GM19238 (cell line): Measurements from ENCODE around the gene C20orf144.
"Not testable (repeated sequence)": the region's sequence is repeated elsewhere in the genome, so short reads cannot be mapped to it uniquely, and the experiment has no call there.

Experiments
- DNase-seq: peaks from one replicate; pipeline ENCODE4 v3.0.0; 2011; ENCODE audit warnings: low spot score; ENCODE audit not compliant: insufficient read length

Gene C20orf144

DNA sequence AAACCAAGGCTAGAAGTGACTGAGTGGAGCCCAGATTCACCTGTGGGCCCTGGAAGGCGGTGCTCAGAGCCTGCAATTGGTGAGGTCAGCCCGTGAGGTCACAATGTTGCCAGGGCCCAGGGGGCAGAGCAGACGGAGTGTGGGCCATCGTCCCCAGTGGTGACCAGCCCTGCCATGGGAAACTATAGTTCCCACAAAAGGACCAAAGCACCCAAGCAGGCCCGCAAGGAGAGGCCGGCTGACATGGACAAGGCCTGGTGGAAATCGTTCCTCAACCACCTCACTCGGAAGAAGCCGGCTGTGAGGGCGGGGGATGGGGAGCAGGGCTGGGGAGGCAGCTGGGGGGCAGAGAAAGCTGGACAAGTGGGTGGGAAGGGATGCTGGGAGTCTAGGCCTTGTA is at the start of gene C20orf144:
Gene C20orf144 (plus strand): TSS at position 156 of the 400 bp plus-strand sequence. CDS start 19 bp downstream, at position 175.
- DNase-seq = no peak

DNA sequence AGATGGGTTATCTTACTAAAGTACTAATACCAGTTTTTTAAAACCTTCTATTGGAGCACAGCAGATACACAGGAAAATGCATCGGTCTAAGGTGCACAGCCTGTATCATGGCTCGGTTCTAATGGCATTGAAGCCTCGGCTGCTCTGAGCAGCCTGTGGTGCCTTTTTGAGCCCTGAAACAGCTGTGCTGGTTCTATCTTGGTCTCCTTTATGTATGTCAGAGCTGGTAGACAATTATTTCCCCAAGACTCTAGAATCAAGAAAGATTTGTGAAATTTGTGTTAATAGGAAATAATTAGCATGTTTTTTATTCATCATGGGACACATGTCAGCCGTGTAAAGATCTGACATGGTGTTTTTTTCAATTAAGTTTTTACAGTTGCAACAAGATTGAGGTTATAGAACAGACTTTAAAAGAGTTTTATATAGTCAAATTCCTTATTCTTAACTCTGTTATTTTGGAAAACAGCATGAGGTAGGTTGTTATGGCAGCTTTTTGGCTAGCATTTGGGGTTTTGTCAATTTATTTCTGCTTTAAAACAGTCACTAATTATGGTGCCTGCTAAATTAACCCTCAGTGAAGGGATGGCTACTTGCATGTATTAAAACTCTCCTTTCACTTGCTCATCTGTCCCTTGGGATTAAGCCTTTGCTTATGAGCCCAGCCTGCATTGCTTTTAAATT is 40.3 kb upstream of the C20orf144 start:
- no peak for DNase-seq

- no peak for DNase-seq
Measured at GRCh38 chr20:33622705-33623365, 39.3 kb upstream of the C20orf144 start.

DNA sequence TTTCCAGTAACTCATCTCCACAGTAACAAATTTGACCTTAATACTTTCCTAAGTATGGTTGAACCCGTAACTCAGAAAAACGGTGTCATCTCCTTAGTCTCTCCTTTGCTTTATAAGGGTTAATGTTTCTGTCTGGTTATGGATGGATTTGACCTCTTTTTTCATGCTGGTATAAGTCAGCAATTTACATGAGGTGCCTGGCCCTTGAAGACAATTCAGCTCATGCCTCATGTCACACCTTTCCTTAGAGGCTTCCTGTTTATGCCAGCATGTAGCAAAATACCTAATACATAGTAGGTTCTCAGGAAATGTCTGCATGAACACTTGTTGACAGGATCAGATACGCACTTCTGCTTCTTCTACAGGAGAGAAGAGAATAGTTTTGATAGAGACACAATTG is 37.7 kb upstream of the C20orf144 start:
- DNase-seq = no peak

GRCh38 chr20:33626190-33626589 is 35.9 kb upstream of the C20orf144 start:
- DNase-seq = no peak

DNA sequence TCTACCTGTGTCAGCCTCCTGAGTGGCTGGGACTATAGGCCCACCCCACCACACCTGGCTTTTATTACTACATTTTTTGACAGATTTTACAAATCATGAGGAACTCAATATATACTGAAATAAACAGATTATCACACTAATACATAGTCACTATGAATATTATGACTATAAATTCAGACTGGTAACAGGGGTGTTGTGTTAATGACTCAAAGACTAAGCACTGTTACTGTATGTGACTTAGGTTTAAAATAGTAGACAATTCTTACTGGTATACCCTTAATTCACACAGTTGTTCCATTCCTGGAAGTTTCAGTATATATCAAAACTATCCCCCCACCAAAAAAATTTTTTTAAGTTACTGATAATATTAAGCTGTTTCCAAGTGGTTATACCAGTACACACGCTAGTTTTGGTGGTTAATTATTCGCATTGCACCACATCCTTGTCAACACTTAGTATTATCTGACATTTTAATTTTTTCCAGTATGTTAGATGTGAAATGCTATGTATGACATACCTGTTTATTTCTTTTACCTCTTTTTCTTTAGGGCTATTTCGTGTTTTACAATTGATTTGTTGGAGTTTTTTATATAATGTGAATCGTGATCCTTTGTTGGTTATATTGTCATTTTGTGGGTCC is 34.4 kb upstream of the C20orf144 start:
- no peak for DNase-seq

- DNase-seq = no peak
Measured at GRCh38 chr20:33629533-33629932, 32.6 kb upstream of the C20orf144 start.

- DNase-seq = no peak
Measured at GRCh38 chr20:33629979-33630378, 32.1 kb upstream of the C20orf144 start.

DNA sequence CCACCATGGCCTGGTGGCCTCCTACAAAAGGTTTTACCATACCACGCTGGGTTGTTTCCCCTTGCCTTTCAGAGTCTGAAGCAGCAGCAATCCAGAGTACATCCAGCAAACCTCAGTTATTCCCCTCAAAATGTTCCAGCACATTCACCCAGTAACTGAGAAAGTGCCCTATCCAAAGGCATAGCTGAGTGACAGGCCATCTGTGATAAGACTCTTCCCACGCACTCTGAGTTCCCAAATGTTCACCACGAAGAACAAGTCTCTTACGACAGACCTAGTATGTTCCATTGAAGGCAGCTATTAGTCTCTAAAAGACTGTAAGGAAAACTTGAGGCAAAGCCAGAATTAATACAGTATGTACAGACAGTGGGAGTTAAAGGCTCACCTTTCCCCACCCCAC is 31.6 kb upstream of the C20orf144 start:
- DNase-seq = no peak

GRCh38 chr20:33631910-33632309 is 30.2 kb upstream of the C20orf144 start:
- DNase-seq = not testable (repeated sequence)

DNA sequence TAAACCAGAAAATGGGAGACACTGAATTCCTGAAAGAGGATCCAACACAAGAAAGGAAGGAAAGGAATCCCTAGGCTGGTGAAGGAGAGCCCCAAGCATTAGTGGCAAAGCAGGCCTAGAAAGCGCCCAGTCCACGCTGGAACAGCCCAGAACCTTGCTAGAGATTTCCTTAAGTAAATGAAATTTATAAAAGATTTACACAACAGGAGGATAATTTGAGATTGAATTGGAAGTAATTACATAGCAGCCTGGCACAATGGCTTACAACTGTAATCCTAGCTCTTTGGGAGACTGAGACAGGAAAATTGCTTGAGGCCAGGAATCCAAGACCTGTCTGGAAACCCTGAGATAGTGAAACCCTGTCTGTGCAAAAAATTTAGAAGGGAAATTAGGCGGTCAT is 26.8 kb upstream of the C20orf144 start:
- DNase-seq = no peak

- DNase-seq = no peak
Measured at GRCh38 chr20:33636776-33637175, 25.4 kb upstream of the C20orf144 start.

DNA sequence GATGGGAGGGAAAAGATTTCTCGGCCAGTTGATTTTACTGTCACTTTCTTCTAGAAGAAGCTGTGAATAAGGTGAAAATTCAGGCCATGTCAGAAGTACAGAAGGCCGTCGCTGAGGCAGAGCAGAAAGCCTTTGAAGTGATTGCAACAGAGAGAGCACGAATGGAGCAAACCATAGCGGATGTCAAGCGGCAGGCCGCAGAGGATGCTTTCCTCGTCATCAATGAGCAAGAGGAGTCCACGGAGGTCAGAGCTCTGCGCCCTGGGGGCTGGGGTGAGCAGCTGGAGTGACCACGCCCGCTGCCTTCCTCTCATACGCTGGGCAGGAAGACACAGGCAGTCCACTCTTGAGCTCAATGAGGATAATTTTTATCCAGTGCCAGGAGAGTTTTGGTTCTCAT is 21.8 kb upstream of the C20orf144 start:
- no peak for DNase-seq

GRCh38 chr20:33644313-33645071 is 17.6 kb upstream of the C20orf144 start:
- no peak for DNase-seq

DNA sequence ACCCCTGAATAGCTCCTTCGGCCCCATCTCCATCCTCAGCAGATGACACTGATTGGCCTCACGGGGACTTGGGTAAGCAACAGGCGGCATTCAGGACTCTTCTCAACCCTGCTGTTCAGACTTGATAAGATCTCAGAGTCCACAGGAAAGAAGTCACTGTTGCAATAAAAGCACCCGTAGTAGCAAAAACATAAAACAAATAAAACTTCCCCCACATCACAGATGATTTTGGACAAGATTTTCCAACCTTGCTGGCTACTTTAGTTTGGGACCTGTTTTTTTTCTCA is 17.1 kb upstream of the C20orf144 start:
- DNase-seq = no peak

DNA sequence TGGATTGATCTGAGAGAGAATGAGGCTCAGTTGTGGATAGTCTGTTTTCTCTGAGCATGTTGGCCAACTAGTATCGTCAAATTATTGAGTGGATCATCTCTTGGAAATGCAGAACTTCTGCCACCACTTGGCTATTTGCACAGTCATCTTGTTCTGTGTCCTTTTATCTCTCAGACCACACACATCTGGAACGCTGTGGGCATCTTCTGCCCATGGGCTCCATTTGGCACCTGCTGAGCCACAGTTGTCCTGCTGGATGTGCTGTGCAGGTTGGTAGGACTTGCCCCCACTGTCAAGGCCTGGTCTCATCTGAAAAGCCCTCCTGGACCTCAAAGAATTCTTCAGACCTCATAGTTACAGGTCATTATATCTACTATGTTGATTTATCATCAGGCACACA is 16.7 kb upstream of the C20orf144 start:
- DNase-seq = no peak

DNA sequence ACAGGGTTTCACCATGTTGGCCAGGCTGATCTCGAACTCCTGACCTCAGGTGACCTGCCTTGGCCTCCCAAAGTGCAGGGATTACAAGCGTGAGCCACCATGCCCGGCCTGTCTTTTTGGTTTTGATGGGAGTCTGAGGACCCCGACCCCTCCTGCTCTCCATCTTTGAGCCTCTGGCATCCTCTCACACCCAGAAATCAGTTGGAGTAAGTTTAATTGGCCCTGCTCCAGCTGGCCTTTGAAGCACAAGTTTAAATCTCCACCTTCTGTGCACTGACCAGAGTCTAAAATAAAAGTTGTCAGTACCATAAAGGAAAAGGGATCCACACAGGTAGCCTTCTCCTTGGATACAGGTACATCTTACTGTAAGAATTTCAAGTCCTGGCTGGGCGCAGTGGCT is 15.9 kb upstream of the C20orf144 start:
- no peak for DNase-seq

DNA sequence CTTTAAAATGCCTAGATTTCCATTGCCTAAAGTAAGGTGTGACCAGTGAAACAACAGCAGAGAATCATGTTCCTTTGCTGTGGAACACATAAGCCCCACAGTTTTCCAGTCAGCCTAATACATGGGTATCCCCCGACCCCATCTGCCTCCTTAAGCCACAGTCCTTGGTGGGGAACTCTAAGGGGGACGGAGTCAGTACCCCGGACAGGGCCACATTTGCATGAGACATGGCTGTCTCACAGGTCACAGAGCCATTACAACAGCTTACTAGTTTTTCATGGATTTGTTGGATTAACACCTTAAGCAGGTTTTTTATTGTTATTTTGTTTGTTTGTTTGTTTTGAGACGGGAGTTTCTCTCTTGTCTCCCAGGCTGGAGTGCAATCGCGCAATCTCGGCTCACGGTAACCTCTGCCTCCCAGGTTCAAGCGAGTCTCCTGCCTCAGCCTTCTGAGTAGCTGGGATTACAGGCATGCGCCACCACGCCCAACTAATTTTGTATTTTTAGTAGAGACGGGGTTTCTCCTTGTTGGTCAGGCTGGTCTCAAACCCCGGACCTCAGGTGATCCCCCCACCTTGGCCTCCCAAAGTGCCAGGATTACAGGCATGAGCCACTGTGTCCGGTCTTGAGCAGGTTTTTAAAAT is 15.0 kb upstream of the C20orf144 start:
- not testable (repeated sequence) for DNase-seq

DNA sequence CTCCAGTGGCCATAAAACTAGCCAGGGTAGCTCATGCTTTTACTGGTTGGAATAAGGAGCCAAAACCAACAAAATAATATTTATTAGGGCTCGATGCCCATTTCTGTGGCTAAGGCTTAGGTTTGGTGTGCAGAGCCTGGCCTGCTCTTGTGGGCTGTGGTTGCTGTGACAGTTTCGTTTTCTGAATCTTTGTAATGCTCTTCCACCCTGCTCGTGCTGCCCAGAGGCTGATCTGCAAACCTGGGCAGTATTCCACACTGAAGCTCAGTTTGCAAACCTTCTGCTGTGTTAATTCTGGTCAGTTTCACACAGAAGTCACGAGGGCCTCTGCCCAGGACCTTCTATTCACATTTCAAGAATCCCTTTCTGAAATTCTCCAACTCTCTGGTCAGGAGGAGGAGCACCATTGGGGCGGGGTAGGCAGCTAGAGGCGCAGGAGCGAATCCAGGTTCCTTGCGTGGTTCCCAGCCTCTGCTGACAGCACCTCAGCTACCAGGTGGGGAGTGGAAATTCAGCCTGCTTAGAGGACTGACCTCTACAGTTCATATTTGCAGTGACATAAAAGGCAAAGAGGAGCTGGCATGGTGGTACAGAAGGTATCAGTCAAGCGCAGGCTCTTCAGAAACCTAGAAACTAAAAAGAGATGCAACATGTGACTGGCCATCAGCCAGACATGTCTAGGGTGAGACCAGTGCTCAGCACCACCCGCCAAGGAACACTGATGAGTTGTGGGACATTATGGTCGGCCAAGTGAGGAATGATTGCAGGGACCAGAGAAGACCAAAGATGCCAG is 14.3 kb upstream of the C20orf144 start:
- peak; percentile 64 for DNase-seq

GRCh38 chr20:33648396-33649004 is 13.6 kb upstream of the C20orf144 start:
- DNase-seq = no peak
